SKM-1 treated with dmso at 0.1 percent for 144 hours (cell line): ENCODE measurements around the gene GALK2.
"Not testable (repeated sequence)": the region's sequence is repeated elsewhere in the genome, so short reads cannot be mapped to it uniquely, and the experiment has no call there.

ENCODE experiments used
- DNase-seq: peaks from one replicate; lab custom pipeline; 2025; ENCODE audit not compliant: unreplicated experiment; lab: John Stamatoyannopoulos, UW

GALK2 gene

GRCh38 chr15:49163678-49164077 is 6.4 kb upstream of the GALK2 start:
- no peak for DNase-seq

GRCh38 chr15:49164865-49165264 is 5.2 kb upstream of the GALK2 start:
- DNase-seq, result no peak

GRCh38 chr15:49168016-49168415 is 2.0 kb upstream of the GALK2 start:
- no peak for DNase-seq

- DNase-seq, result no peak
Observed at GRCh38 chr15:49171790-49172189, 1.7 kb downstream of the GALK2 start.

GRCh38 chr15:49174902-49175301 is 4.9 kb downstream of the GALK2 start:
- peak; percentile 13 for DNase-seq

GRCh38 chr15:49175582-49176397 is 5.7 kb downstream of the GALK2 start:
- DNase-seq, result not testable (repeated sequence)

- no peak for DNase-seq
Observed at GRCh38 chr15:49178497-49178896, 8.4 kb downstream of the GALK2 start.

GRCh38 chr15:49179433-49180190 is 9.6 kb downstream of the GALK2 start:
- DNase-seq, result no peak

- no peak for DNase-seq
Observed at GRCh38 chr15:49182128-49182527, 12.1 kb downstream of the GALK2 start.

GRCh38 chr15:49183741-49184140 is 13.7 kb downstream of the GALK2 start:
- DNase-seq, result not testable (repeated sequence)

GRCh38 chr15:49185473-49185872 is 15.4 kb downstream of the GALK2 start:
- DNase-seq, result no peak

- DNase-seq, result no peak
Observed at GRCh38 chr15:49187549-49188245, 17.6 kb downstream of the GALK2 start.

GRCh38 chr15:49188933-49189332 is 18.9 kb downstream of the GALK2 start:
- DNase-seq, result no peak

GRCh38 chr15:49189631-49190030 is 19.6 kb downstream of the GALK2 start:
- DNase-seq, result no peak

- peak; percentile 66 for DNase-seq
Observed at GRCh38 chr15:49190586-49190985, 20.5 kb downstream of the GALK2 start.

- DNase-seq, result no peak
Observed at GRCh38 chr15:49191892-49192291, 21.8 kb downstream of the GALK2 start.

- no peak for DNase-seq
Observed at GRCh38 chr15:49196856-49197255, 26.8 kb downstream of the GALK2 start.

GRCh38 chr15:49199666-49200065 is 29.6 kb downstream of the GALK2 start:
- no peak for DNase-seq

- DNase-seq, result no peak
Observed at GRCh38 chr15:49200347-49200746, 30.3 kb downstream of the GALK2 start.

- not testable (repeated sequence) for DNase-seq
Observed at GRCh38 chr15:49208102-49208501, 38.1 kb downstream of the GALK2 start.

GRCh38 chr15:49212897-49213296 is 42.9 kb downstream of the GALK2 start:
- no peak for DNase-seq
